IMR-90 (cell line): ENCODE measurements around the gene ACSL4.

Experiments
- BHLHE40 ChIP-seq: fragments of 150-350 bp; IDR thresholded peaks from 2 replicates; pipeline ENCODE4 v1.6.1; 2016; ENCODE audit warnings: mild to moderate bottlenecking, low read depth, low read length
- CEBPB ChIP-seq: IDR thresholded peaks from 2 replicates; pipeline ENCODE4 v1.6.1; 2012; ENCODE audit warnings: low read depth, low read length, improper control_type of control experiment
- CHD1 ChIP-seq: IDR thresholded peaks from 2 replicates; pipeline ENCODE4 v1.6.1; 2012; ENCODE audit warnings: low read depth, low read length, improper control_type of control experiment
- MAFK ChIP-seq: IDR thresholded peaks from 2 replicates; pipeline ENCODE4 v1.6.1; 2012; ENCODE audit warnings: low read depth, low read length, improper control_type of control experiment
- MAZ ChIP-seq: IDR thresholded peaks from 2 replicates; pipeline ENCODE4 v1.6.1; 2012; ENCODE audit warnings: low read depth, mild to moderate bottlenecking, low read length, improper control_type of control experiment, moderate library complexity, borderline replicate concordance
- MXI1 ChIP-seq: IDR thresholded peaks from 2 replicates; pipeline ENCODE4 v1.6.1; 2012; ENCODE audit warnings: low read depth, mild to moderate bottlenecking, low read length, moderate library complexity, borderline replicate concordance
- POLR2A ChIP-seq: IDR thresholded peaks from 2 replicates; pipeline ENCODE4 v1.6.1; 2012; ENCODE audit warnings: mild to moderate bottlenecking, low read depth, low read length
- RAD21 ChIP-seq: IDR thresholded peaks from 2 replicates; pipeline ENCODE4 v1.6.1; 2012; ENCODE audit warnings: low read length, improper control_type of control experiment
- RCOR1 ChIP-seq: IDR thresholded peaks from 2 replicates; pipeline ENCODE4 v1.6.1; 2012; ENCODE audit warnings: mild to moderate bottlenecking, low read length, improper control_type of control experiment; ENCODE audit not compliant: insufficient replicate concordance
- RFX5 ChIP-seq: IDR thresholded peaks from 2 replicates; pipeline ENCODE4 v1.8.0; 2012; ENCODE audit warnings: low read depth, mild to moderate bottlenecking, low read length, moderate library complexity
- SMC3 ChIP-seq: fragments of 150-350 bp; IDR thresholded peaks from 2 replicates; pipeline ENCODE4 v1.6.1; 2016; ENCODE audit warnings: low read depth, mild to moderate bottlenecking, antibody characterized with exemption, low read length, moderate library complexity
- USF2 ChIP-seq: fragments of 150-350 bp; IDR thresholded peaks from 2 replicates; pipeline ENCODE4 v1.6.1; 2017; ENCODE audit warnings: mild to moderate bottlenecking, antibody characterized with exemption, low read length, low read depth
- TF ChIP-seq, protein P1 (sequence below): conservative IDR thresholded peaks from 2 replicates; pipeline ENCODE4 v1.5.1; 2012; ENCODE audit warnings: mild to moderate bottlenecking, low read depth, low read length, improper control_type of control experiment
- TF ChIP-seq, protein P2 (sequence below): fragments of 150-350 bp; IDR thresholded peaks from 2 replicates; pipeline ENCODE4 v1.6.1; 2016; ENCODE audit warnings: low read depth, mild to moderate bottlenecking, low read length, moderate library complexity, borderline replicate concordance

GRCh38 chrX:109635146-109635545 is 97.9 kb downstream of the ACSL4 start:
- TF ChIP-seq CEBPB (no peak), POLR2A (no peak), RAD21 (no peak), MAFK (no peak), SMC3 (0 out of 2 replicates have a peak, but pooled peaks have one; percentile 8), RCOR1 (no peak), MXI1 (no peak), CHD1 (no peak), BHLHE40 (no peak), MAZ (no peak), USF2 (no peak), RFX5 (no peak)
- TF ChIP-seq, protein P1, sequence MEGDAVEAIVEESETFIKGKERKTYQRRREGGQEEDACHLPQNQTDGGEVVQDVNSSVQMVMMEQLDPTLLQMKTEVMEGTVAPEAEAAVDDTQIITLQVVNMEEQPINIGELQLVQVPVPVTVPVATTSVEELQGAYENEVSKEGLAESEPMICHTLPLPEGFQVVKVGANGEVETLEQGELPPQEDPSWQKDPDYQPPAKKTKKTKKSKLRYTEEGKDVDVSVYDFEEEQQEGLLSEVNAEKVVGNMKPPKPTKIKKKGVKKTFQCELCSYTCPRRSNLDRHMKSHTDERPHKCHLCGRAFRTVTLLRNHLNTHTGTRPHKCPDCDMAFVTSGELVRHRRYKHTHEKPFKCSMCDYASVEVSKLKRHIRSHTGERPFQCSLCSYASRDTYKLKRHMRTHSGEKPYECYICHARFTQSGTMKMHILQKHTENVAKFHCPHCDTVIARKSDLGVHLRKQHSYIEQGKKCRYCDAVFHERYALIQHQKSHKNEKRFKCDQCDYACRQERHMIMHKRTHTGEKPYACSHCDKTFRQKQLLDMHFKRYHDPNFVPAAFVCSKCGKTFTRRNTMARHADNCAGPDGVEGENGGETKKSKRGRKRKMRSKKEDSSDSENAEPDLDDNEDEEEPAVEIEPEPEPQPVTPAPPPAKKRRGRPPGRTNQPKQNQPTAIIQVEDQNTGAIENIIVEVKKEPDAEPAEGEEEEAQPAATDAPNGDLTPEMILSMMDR: peak; percentile 41
- TF ChIP-seq, protein P2, sequence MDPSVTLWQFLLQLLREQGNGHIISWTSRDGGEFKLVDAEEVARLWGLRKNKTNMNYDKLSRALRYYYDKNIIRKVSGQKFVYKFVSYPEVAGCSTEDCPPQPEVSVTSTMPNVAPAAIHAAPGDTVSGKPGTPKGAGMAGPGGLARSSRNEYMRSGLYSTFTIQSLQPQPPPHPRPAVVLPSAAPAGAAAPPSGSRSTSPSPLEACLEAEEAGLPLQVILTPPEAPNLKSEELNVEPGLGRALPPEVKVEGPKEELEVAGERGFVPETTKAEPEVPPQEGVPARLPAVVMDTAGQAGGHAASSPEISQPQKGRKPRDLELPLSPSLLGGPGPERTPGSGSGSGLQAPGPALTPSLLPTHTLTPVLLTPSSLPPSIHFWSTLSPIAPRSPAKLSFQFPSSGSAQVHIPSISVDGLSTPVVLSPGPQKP: no peak
